ENCODE results near the gene CCDC3.

The CCDC3 gene

GRCh38 chr10:12927896-12928295 lies 73.6 kb downstream of the CCDC3 start:
- no peak for DNase-seq (ENCODE audit: low read depth in 2 of 2, low spot score in 1 of 2)

GRCh38 chr10:12925845-12926244 lies 75.7 kb downstream of the CCDC3 start:
- DNase-seq (ENCODE audit: low read depth in 2 of 2, low spot score in 1 of 2) = no peak

GRCh38 chr10:12924911-12925310 lies 76.6 kb downstream of the CCDC3 start:
- DNase-seq (ENCODE audit: low read depth in 2 of 2, low spot score in 1 of 2) = no peak

DNA sequence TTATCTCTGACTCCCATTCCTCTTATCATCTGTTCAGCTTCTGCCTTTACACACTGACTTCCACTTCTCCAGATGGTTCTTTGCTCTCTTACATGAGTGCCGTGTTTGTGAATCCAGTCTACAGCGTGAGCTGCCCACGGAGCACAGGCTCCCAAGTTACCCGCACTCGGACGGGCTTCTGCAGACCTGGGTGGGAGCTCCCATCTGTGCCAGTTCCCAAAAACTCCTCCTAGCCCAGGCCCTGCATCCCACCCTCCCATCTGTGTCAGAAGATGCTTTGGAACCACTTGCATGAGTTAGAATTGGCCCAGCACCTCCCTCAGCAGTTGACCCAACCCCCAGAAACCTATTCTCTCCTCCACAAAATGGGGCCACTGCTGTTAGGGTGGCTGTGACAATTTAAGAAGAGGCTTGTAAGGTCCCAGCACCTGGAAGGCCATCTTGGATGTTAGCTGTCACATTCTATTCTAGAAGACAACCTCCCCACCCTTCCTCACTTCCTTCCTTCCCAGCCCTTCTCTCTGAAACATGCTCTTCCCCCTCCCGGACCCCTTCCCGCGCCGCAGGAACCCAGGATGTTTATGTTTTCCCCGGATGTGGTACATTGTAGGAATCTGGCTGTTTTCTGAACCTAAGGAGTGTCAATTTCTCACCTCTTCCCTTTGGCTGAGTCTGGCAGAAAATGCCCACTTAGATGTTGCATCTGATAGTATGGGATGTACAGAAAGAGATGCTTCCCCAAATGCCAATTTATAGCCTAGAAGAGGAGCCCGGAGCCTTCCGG lies 79.2 kb downstream of the CCDC3 start:
- DNase-seq (ENCODE audit: low read depth in 2 of 2, low spot score in 1 of 2) = no peak

- no peak for DNase-seq (ENCODE audit: low read depth in 2 of 2, low spot score in 1 of 2)
These were observed 80.3 kb downstream of the CCDC3 start for GRCh38 chr10:12921163-12921562.

DNA sequence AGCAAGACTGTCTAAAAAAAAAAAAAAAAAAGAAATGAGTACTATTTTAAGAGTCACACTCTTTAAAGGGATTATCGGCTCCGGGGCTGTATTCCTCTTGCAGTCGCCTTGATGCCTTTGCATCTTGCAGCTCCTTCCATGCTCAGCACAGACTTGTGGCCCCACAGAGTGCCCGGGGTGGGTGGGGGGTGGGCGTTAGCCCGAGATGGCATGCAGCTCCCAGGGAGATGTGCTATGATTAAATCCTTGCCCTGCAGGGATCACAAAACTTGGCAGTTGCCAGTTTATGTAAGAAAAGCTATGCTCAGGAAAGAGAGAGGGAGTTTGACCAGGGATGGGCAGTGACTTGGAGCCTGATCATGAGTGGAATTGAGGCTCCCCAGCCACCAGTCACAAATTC lies 81.9 kb downstream of the CCDC3 start:
- DNase-seq (ENCODE audit: low read depth in 2 of 2, low spot score in 1 of 2) = no peak

GRCh38 chr10:12916587-12916986 lies 84.9 kb downstream of the CCDC3 start:
- no peak for DNase-seq (ENCODE audit: low read depth in 2 of 2, low spot score in 1 of 2)

DNA sequence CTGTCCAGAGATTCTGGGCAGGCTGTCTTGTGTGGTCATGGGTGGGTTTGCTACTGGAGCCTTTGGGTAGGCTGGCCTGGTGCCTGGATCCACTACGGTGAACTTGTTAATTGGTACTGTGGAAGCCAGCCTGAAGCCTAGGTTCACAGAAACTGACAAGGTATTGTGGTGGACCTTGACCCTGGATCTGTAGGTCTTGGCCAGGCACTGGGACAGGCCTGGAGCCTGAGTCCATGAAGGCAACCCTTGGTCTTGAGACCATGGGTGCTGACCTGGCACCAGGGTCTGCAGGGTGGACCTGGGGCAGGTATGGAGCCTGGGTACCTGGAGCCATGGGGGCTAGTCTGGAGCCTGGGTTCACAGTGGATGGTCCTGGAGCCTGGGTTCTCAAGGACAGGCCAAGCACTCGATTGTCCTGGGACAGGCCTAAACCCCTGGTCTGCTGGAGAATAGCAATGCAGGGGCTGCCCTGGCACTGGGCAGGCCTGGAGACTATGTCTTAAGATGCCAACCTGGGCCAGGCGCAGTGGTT lies 85.8 kb downstream of the CCDC3 start:
- DNase-seq (ENCODE audit: low read depth in 2 of 2, low spot score in 1 of 2) = no peak

DNA sequence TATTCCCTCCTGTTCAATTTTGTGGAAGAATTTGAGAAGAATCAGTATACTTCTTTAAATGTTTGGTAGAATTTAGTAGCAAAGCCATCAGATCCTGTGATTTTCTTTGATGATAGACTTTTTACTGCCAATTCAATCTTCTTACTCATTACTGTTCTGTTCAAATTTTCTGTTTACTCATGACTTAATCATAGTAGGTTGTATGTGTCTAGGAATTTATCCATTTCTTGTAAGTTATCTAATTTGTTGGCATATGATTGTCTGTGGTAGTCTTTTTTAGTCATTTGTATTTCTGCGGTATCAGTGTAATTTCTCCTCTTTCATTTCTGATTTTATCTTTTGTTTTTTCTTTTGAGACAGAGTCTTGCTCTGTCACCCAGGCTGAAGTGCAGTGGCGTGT lies 87.4 kb downstream of the CCDC3 start:
- no peak for DNase-seq (ENCODE audit: low read depth in 2 of 2, low spot score in 1 of 2)

DNA sequence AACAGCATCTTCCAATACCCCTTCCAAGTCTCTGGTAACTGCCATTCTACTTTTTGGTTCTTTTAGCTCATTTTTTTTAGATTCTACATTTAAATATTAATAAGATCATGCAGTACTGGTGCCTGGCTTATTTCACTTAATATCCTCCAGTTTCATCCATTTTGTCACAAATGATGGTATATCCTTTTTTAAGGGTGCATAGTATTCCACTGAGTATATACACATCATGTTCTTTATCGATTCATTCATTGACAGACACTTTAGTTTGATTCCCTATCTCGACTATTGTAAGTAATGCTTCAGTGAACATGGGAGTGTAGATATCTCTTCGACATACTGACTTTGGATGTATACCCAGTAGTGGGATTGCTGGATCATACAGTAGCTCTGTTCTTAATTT lies 89.7 kb downstream of the CCDC3 start:
- no peak for DNase-seq (ENCODE audit: low read depth in 2 of 2, low spot score in 1 of 2)

DNA sequence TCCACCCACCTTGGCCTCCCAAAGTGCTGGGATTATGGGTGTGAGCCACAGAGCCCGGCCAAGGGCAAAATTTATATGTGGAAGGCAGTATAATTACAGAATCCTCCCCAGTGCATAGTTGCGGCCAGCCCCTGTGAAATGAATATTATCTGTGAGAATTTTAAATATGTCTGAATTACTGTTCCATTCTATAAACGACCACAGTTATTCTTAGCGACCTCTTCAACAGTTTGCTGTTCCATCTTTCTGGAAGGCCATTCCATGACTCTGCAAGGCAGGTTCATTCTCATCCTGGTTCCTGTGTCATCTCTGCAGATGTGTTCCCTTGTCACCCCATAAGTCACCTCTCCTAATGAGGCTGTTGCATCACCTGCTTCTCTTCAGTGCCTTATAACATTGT lies 90.7 kb downstream of the CCDC3 start:
- DNase-seq (ENCODE audit: low read depth in 2 of 2, low spot score in 1 of 2) = no peak

DNA sequence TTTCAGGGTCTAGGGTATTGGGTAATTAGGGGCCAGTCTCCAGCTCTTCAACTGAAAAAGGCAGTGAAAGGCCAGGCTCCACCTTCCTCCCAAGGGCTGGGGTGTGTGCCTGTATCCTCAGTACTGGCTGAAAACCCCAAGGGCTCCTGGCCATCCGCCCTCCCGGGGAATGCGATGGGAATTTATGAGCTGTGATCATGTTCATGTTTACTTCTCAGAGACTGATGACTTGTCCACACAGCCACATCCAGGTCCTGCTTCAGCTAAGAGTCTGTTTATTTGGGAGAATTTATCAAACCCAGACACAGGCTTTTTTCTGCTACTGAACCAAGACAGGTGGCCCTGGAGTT lies 91.7 kb downstream of the CCDC3 start:
- no peak for DNase-seq (ENCODE audit: low read depth in 2 of 2, low spot score in 1 of 2)

- DNase-seq (ENCODE audit: low read depth in 2 of 2, low spot score in 1 of 2) = no peak
These were observed 92.2 kb downstream of the CCDC3 start for GRCh38 chr10:12909182-12909835.

DNA sequence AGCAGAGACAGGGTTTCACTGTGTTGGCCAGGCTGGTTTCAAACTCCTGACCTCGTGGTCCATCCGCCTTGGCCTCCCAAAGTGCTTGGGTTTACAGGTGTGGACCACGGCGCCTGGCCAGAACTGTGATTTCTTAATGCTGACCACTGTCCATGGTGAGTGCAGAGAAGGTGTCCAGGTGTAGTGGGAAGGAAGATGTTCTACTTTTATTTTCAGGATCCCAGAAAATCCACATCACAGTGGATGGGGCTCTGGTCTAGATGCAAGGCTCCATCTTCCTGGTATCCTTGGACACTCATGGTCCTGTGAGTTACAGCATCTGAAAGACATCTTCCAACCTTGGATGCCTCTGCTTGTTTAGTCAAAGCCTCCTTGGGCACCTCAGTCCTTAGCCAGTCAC lies 92.7 kb downstream of the CCDC3 start:
- no peak for DNase-seq (ENCODE audit: low read depth in 2 of 2, low spot score in 1 of 2)

DNA sequence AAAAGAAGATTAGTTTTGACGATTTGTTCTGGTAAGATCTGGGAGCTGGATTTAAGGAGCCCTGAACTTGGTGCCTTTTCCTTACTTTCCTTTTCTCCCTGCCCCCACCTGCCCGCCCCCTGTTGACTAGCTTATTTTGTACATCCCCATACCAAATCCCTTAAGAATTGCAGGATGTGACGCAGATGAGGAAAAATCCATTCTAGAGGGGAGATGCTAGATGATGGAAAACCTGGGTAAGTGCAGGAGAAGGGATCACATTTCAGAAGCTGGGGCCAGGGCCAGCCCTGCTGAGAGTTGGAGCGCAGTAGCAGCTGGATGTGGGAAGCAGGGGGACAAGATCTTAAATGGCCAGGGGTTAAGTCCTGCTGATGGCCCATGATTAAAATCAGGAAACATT lies 93.9 kb downstream of the CCDC3 start:
- DNase-seq (ENCODE audit: low read depth in 2 of 2, low spot score in 1 of 2) = no peak

GRCh38 chr10:12906051-12906541 lies 95.4 kb downstream of the CCDC3 start:
- no peak for DNase-seq (ENCODE audit: low read depth in 2 of 2, low spot score in 1 of 2)

DNA sequence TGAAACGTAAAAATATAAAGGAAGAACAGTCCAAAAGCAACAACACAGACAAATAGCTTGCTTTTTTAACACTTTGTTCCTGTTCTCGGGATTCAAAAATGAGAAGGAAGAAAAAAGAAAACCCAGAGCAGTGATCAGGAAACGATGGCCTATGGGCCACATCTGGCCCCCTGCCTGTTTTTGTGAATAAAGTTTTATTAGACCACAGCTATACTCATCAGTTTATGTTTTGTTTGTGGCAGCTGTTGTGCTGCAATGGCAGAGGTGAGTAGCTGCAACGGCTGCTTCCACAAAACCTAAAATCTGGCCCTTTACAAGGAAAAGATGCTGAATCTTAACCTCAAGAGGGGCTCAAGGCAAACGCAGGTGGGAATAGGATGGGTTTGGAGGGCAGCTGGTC lies 96.4 kb downstream of the CCDC3 start:
- DNase-seq (ENCODE audit: low read depth in 2 of 2, low spot score in 1 of 2) = no peak

- DNase-seq (ENCODE audit: low read depth in 2 of 2, low spot score in 1 of 2) = no peak
These were observed 98.6 kb downstream of the CCDC3 start for GRCh38 chr10:12902851-12903358.

DNA sequence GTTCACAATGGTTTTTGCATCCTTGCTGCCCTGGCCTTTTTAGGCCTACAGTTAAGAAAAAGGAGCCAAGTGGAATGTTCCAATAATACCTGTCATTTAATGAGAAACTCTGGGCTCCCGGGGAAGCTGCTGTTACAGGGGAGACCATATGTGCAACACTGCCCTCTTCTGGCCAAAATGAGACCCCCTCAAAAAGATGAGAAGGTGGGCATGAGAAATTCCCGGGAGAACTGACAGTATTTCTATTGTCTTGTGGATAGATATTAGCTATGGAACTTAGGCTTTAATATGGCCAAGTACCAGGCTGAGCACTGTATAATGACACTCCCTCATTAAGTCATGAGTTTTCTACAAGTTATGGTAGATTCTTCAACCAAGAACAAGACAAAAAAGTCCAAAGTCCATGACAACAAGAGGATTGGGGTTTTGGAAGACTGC lies 99.4 kb downstream of the CCDC3 start:
- peak in 1 of 2 donors; percentile 15 for DNase-seq (ENCODE audit: low read depth in 2 of 2, low spot score in 1 of 2)

DNA sequence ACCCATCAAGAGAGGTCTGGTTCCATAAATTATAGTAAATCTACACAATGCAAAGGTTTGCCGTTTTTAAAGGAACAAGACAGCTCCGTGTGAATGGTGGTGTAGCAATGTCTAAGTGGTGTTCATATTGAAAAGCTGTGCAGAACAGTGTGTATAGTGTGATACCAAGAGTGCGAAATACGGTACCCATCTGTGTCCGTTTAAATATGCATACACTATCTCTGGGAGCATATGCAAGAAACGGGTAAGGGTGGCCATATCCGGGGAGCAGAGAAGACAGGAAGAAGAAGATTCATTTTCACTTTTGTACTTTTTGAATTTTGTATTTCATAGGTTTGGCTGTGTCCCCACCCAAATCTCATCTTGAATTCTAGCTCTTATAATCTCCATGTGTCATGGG lies 102.0 kb downstream of the CCDC3 start:
- DNase-seq (ENCODE audit: low read depth in 2 of 2, low spot score in 1 of 2) = no peak

DNA sequence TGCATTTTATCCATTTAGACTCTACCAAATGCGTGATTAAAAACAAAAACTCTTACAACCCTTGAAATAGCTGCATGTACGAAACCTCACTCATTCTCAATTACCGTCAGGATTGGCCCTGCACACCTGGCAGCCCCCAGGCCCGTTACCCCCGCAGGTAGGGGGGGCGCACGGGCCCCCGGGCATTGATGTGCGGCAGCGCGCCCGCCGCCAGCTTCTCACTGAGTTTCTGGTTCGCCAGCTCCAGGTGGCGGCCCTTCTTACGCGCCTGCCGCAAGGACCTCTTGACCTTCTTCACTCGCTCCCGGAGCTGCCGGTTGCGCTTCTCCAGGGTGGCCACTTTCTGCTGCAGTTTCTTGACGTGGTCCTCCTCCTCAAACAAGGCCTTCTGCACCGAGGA lies 103.2 kb downstream of the CCDC3 start:
- no peak for DNase-seq (ENCODE audit: low read depth in 2 of 2, low spot score in 1 of 2)

DNA sequence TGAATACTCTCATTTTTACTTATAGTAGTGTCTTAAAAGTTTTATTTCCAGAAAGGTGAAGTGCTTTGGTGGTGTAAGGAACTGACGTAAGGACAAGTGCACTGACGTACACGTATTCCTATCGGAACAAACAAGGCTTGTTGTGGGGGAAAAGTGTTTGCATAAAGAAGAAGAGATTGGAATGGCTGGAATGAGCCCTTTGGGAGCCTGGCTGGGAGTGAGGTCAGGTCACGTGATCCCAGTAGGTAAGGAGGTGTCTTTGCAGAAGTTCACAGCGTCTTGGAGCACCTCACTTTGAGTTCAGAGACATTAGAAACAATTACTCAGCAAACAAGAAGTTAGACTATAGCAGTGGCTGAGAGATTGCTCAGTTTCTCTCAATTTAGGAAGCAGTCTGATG lies 104.2 kb downstream of the CCDC3 start:
- DNase-seq (ENCODE audit: low read depth in 2 of 2, low spot score in 1 of 2) = no peak
